ENCODE measurements around the gene EPC1.

The EPC1 gene

DNA sequence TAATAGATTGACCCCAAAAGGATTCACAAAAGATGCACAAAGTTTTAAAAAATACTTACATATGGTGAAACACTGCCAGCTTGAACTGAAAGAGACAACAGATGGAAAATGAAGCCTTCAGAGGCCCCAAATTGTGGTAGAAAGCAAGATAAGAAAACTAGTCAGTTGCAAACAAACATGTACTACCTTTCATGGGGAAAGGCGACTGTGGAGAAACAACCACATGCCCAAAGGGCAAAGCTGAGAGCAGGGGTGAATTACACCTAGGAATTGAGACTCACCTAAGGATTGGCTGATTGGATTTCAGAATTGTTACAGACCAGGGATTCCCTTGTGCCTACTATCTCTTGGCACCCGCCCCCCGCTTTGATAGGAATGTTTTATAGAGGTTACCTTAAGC is 13.1 kb downstream of the EPC1 start:
- DNase-seq, result no peak

DNA sequence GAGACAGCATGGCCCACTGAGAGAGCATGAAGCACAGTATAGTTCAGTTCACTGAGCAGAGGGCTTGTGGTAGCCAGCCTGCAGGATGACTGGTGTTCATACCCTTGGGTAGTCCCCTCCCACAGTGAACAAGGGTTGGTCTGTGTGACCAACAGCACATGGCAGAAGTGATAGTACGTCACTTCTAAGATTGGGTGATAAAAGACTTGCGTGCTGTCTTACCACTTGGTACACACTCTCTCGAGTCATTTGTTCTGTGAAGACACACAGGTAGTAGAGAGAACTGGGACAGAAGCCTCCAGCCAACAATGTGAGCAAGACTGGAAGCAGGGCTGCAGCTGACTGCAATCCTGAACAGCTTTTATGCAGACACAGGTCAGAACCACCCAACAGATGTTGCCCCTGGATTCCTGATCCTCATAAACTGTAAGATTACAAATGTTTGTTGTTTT is 14.6 kb downstream of the EPC1 start:
- peak; percentile 75 for DNase-seq

DNA sequence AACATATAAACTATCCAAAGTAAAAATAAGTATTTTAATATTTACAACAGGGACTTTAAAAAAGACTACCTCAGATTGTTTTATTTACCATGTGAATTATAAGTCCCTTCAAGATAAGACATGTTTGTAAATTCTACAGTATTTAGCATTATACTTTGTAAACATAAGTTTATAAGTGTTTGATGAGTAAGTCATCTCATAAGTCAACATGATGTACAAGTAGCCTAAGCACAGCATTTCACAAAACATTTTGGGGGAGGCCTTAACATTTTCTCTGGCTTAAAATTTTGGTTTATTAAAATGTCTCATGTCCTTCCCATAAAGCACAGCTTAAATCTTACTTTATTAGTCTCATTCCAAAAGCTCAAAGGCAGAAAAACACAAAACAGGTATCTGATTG is 15.4 kb downstream of the EPC1 start:
- no peak for DNase-seq

DNA sequence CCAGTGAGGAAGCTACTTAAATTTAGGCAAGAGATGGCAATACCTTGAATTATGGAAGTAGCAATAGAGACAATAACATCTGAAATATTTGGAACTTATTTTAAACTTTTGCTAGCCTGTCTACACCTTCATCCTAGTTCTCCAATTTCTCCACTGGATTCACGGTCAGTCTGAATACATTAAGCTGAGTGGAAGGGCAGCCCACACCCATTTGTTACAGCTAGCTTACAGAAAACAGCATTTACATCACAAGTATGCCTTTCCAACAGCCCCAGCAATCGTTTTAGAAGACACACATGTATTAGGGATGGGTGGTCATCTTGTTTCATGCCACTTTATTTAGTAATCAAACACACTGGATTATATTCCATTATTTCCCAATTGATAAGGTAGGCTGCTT is 16.7 kb downstream of the EPC1 start:
- no peak for DNase-seq

DNA sequence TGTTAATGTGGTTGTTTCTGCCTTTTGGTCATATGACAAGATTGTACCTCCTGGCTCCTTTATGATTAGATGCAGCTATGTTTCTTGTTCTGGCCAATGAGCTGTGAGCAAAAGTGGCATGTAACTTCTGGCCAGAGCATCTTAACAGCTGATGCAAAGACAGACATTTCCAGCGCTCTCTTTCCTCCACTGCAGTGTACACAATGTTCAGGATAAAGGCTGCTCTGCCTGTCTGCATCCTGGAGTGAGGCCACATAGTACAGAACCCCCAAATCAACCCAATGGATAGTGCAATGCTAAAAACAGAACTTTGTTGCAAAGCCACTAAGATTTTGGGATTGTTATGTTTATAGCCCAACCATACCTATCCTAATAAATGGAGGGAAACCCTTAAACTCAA is 17.9 kb downstream of the EPC1 start:
- no peak for DNase-seq

DNA sequence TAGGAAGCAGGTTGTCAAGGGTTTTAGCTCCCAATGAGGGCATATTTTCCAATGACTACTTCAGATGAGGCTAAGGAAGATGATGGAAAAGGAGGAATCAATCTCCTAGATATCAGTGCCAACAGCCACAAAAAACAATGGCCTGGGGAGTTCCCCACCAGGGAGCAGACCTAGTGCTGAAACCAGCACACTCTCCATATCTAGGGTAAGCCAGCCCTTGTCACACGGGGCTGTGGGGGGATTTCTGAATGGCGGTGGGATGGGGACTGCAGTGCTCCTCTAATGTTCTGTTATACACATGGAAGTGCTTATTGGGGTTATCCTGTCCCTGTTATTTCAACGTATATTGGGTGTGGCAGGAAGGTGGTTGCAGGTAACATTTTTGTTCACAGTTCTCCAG is 18.5 kb downstream of the EPC1 start:
- no peak for DNase-seq

DNA sequence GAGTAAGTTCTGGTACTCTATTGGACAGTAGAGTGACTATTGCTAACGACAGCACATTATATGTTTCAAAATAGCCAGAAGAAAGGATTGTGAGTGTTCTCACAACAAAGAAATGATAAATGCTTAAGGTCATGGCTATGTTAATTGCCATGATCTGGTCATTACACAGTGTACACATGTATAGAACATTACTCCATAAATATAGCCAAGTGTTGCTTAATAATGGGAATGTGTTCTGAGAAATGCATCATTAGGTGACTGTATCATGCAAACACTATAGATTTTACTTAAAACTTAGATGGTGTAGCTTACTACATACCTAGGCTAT is 19.6 kb downstream of the EPC1 start:
- DNase-seq, result no peak

DNA sequence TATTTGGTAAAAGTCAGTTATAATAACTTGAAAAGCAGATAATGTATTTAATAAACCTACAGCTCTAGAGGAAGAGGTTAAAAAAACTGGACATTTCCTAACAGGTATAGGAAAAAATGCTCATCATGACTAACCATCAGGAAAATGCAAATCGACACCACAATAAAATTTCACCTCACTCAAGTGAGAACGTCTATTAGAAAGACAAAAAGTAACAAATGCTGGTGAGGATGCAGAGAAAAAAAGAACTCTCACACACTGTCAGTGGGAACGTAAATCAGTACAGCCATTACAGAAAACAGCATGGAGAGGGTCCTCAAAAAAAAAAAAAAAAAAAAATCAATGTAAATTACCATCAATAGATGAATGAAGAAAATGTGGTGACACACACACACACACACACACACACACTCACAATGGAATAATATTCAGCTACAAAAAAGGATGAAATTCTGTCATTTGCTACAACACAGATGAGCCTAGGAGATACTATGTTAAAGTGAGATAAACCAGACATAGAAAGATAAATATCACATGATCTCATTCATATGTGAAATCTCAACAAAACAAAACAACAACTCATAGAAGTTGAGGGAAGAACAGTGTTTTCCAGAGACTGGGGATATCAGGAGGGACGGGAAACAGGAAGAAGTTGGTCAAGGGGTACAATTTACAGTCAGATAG is 20.1 kb downstream of the EPC1 start:
- no peak for DNase-seq

DNA sequence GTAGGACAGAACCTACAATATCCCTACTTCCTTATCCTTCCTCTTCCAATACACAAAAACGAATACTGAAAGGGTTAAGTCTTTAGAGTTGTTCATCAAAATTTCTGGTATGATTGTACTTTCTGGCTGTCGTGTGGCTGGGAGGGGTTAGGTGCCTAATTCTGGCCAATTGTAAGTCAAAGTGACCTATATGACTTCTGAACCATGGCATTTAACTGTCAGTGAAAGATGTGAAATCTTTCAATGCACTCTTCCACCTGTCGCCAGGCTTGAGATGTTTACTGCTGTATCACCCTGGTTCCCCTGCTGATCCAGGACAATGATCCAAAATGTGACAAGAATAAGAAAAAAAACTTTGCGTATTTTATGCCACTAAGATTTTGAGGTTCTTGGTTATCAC is 20.8 kb downstream of the EPC1 start:
- no peak for DNase-seq

DNA sequence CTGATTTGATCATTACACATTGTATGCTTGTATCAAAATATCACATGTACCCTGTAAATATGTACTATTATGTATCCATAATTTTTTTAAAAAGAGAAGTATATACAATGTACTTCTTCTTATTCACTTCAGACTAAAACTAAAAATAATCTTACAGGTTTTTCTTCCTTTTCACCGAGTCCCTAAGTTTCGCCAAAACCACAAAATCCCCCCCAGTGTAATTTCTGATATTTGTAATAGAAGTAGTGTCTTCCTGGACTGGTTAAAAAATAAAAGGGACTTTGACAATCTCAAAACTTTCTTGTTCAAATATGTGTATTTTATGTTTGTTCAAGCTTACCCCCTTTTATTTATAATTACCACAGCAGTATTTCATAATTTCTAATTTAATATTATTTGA is 23.9 kb downstream of the EPC1 start:
- DNase-seq, result no peak

DNA sequence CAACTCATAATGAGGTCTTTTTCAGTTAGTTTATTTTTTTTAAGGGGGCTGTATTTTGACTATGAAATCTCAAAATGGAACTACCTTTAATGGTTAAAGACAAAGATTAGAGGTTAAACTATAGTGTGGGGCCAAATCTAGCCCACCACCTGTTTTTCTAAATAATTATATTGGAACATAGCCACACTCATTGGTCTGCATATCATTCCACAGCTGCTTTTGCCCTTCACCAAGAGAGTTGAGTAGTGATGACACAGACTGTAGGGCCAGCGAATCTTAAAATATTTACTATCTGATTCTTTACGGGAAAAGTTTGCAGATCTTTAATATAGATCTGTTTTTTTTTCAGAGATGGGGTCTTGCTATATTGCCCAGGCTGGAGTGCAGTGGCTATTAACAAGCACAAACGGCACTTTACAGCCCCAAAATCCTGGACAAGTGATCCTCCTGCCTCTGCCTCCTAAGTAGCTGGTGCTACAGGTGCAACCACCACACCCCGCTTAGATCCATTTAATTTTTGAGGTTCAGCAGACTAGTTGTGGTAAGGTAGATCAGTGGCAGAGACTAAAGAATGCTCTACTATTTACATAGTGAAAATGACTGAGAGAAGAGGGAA is 25.8 kb downstream of the EPC1 start:
- no peak for DNase-seq

DNA sequence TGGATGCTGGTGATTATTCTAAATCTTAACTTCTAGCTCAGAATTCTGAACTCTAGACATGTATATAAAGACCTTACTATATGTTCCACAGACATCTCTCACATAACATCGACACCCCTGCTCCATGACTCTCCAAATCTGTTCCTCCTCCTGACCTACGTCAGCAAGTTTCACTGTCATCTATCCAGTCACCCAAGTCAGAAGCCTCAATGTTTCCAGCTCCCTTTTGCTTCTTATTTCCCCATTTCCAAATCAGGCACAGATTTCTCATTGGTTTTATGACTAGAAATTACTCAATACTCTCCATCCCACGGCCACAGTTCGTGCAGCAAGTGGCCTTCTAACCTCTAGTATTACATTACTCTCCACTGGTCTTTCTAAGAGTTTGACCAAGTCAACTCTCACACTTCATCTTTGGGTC is 28.5 kb downstream of the EPC1 start:
- DNase-seq, result no peak

DNA sequence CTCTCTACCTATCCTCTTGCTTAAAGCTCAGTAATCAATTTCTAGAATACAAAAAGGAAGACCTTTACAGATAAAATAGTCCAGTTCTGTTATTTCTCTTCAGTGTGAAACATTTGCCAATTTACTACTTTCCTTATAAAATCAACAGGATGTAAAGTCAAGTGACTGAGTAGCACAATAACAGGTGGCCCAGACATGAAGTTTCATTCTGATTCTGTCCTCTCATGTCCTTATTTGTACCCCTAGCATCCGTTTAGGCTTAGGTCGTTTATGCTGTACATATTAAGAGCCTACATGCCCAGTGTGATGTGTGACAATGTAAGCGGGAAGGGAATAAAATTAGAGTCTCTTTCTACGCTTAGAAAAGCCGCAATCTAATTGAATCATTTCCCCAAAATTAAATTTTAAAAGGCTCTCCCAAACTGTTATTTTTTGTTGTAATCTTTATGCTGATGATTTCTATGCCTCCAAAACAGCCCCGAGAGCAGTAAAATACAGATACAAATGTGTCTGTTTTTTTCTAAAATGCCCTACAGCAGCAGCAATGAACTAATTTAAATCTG is 29.1 kb downstream of the EPC1 start:
- no peak for DNase-seq

DNA sequence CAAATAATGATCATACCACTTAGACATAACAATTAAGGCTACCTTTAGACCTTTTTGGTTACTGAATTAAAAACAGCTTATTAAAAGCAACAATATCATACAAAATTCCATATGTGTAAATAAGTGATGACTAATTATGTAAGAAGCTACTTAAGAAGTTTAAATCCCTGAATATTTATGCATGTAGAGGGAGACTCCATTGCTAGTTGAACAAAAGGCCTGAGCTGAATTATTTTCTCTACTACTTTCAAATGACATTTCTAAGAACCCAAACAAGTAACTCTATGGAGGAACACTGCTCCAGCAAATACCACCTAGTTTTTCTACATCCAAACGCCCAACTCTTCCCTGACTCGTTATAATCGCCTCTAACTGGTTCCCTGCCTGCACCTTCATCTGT is 31.5 kb downstream of the EPC1 start:
- no peak for DNase-seq

DNA sequence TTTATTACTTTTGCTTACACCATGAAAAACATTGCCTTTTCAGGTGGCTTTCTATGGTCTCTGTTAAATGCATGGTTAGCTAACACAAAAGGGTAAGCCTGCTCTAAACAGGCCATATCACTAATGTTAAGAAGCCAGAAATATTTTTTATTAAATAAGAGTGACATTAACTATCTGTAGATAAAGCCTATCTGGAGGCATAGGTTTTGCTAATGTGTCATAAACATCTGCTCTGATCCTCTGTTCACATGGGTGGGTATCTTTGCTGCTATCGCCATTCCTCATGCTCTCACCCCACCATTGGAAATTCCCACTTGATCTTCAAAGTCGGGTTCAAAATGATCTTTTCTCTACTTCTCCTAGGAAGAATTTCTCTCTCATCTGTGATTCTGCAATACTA is 32.4 kb downstream of the EPC1 start:
- DNase-seq, result no peak

DNA sequence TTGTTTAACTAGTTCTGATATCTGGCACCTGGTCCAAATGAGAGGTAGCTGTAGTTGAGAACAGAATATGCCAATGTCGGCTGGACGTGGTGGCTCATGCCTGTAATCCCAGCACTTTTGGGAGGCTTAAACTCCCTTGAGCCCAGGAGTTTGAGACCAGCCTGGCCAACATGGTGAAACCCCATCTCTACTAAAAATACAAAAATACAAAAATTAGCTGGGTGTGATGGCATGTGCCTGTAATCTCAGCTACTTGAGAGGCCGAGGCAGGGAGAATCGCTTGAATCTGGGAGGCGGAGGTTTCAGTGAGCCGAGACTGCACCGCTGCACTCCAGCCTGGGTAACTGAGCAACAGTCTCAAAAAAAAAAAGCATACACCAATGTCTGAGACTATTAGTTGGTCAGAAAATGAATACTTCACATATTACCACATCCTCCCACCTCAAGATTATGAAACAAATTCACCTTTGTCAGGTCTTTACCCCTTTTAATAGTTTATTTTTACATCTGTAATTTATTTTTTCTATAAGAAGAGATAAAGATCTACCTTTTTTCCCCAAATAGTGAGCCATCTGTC is 38.8 kb downstream of the EPC1 start:
- no peak for DNase-seq

DNA sequence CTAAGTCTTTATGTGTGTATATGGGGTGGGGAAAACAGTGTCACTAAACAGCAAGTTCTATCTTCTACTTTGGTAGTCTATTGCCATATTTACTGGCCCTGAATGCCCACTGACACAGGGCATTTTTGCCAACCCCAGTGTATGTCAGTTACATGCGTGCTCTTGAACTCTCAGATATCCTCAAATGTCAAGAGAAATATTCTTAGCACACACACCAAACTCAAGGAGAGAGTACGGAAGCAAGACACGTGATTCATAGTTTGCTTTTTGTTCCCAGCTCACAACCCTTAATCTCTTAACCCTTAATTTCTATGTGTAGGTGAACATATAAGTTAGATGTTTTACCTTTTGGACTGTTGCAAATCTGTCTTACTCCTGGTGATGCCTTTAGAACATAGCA is 39.3 kb downstream of the EPC1 start:
- DNase-seq, result no peak

DNA sequence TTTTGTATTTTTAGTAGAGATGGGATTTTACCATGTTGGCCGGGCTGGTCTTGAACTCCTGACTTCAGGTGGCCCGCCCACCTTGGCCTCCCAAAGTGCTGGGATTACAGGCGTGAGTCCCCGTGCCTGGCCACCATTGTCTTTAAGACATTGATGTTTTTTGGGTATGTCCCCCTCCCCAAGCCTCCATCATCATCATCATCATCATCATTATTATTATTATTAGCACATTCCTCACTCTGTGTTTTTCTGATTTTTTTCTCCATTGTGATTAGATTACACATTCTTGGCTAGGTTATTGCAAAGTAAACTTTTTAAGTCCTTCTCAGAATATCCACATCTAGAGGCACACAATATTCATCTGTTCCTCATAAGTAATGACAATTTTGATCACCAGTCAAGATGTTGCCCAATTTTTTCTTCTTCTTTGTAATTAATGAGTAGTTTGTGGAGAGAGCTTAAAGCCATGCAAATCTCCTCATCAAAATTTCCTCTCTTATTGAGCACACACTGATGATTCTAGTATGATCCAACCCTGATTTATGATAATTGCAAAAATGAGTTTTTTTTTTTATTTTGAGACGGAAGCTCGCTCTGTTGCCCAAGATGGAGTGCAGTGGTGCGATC is 47.5 kb downstream of the EPC1 start:
- no peak for DNase-seq

DNA sequence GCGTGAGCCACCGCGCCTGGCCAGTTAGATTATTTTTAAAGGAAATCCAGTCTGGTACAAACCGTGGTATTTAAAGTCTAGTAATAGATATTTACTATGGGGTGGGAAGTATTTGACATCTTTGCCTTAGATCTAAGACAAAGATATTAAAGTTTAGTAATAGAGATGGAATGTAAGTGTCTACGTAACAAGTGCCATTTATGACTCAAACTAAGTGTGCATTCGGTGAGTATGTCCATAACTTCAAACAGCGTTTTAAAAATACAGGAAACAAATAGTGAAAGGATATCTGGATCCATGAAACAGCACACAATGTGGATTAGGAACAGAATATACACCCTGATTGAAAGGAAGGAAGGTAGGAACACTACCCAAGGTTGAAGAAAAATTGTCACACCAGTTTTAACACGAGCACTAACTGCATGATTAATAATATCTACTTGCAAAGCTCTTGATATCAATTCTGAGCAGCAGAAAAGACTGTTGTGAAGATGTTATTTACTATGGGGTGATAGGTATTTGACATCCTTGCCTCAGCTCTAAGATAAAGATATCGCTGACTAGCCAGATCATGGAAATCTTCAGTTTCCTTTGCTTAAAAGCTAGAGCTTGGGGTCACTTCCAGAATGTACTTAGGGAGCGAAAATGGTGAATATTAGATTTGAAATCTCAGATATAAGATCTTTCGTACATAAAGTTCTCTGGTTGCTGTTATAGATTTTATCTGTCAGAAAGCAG is 48.7 kb downstream of the EPC1 start:
- no peak for DNase-seq

DNA sequence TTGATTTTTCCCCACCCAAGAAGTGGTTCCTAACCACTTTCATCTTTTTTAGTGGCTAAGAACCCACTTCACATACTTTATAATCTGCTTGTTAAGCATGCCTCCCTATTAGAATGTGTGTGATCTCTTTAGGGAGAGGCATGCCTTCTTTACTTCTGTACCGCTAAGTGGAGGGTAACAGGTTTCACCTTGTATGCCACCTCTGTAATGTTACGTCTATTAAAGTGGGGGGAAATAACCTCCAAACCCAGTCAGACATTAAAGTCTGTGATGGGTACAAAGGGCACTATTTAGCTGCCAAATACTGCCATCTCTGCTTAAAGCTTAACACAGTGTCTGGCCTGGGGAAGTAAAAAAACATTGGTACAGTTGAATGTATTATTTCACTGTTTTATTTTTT is 51.9 kb downstream of the EPC1 start:
- DNase-seq, result no peak

DNA sequence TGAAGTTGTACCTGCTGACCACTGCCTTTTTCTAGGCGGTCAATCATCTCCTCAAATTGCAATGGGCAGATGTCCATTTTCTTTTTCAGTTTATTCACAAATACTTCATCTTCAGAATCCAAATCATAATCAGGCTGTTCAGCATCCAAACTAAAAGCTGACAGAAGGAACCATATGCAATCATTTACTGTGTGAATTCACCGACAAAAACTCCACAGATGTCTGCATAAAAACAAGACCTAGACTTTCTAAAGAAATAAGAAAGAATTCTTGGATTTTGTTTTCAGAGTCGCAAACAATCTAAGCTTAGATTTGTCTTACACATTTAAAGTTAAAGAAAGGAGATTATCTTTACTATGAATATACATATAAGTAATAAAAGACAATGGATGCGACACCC is 53.4 kb downstream of the EPC1 start:
- no peak for DNase-seq

DNA sequence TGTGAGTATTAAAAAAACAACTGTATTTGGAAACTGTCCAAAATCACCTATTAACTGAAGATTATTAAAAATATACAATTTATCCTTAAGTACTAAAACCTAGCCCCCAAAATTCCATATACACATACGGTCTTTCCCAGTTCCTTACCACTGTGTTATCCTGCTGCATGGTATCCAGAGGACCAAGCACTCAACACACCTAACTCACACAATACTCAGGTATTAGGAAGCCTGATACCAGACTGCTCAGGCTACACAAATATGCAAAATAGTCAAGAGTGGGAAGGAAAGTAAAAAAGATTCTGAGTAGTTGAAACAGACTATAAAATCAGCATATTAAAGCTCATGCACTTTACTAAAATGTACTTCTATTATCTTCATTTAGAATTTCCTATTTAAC is 67.2 kb downstream of the EPC1 start:
- no peak for DNase-seq

DNA sequence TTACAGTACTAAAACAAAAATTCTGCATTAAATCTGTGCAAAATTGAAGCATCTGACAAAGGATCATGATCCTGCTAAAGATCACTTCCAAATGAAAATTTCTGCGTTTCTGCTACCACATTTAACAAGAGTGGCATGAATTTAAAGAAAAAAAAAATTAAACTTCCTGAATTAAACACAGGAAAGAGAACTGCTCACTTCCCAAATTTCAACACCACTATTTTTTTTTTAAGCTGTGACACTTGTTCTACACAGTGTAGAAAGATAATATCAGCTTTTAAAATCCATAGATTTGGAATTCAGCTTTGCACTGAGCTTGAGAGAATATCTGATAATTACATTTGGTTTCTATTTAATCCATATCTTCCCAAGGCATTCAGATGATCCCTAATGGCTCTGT is 73.6 kb downstream of the EPC1 start:
- no peak for DNase-seq
